Neural crest cell (in vitro differentiated cells): ENCODE measurements around the gene KDF1. TPM values are rescaled to one million over a fixed set of nuclear protein-coding genes. Genes with fewer than 3 reads are reported as not detected.

Source experiments
- DNase-seq: peaks from one replicate; pipeline ENCODE4 v3.0.0; 2021; ENCODE audit warnings: low read depth, mixed read lengths, low spot score
- H3K27ac Mint-ChIP-seq: one replicate; pipeline ENCODE4 v1.8.0; 2021; ENCODE audit warnings: mild to moderate bottlenecking, mixed read lengths; ENCODE audit not compliant: unreplicated experiment
- H3K27me3 Mint-ChIP-seq: 2 replicates; pipeline ENCODE4 v1.8.0; 2021; ENCODE audit warnings: low read depth, mild to moderate bottlenecking, mixed read lengths
- H3K36me3 Mint-ChIP-seq: 2 replicates; pipeline ENCODE4 v1.8.0; 2021; ENCODE audit warnings: low read depth, mild to moderate bottlenecking, mixed read lengths
- H3K4me1 Mint-ChIP-seq: 2 replicates; pipeline ENCODE4 v1.8.0; 2021; ENCODE audit warnings: mixed read lengths
- H3K4me3 Mint-ChIP-seq: one replicate; pipeline ENCODE4 v1.8.0; 2021; ENCODE audit warnings: mild to moderate bottlenecking, mixed read lengths
- H3K9me3 Mint-ChIP-seq: 2 replicates; pipeline ENCODE4 v1.8.0; 2021; ENCODE audit warnings: mixed read lengths
- CTCF ChIP-seq: fragments of 200-600 bp; sonication (generic); conservative IDR thresholded peaks from 2 replicates; pipeline ENCODE4 v1.5.0; 2021; ENCODE audit warnings: antibody characterized with exemption, mild to moderate bottlenecking
- total RNA-seq: library from RNA; stranded (reverse); gene quantifications from 2 replicates; pipeline ENCODE4 v1.2.1, GENCODE V29; 2021

KDF1 gene
- total RNA-seq, 1 donor from 2014 or later, result not detected

DNA sequence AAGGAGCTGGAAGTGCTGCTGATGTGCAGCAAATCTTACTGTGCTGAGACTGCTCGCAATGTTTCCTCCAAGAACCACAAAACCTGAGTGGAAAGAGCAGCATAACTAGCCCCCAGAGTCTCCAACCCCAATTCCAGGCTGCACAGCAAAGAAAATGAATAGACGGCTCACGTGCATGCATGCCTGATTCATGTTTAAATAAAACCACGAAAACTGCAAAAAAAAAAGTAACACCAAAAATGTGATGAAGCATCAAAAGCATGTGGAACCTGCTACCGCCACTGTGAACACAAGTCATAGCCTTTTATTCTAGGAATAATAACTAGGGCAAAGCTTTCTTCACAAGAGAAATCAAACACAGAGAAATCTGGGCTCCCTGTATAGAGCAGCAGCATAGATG lies 23.6 kb upstream of the KDF1 start:
- Mint-ChIP-seq H3K9me3 (no peaks in the 10 kb centered on the region), H3K4me1 (no peaks in the 10 kb centered on the region), H3K27me3 (peaks cover 37% of the 10 kb centered on the region), H3K4me3 (no peak overlapping the region), H3K27ac (no peak overlapping the region), H3K36me3 (no peaks in the 10 kb centered on the region)
- DNase-seq, result no peak
- TF ChIP-seq CTCF, result no peak

- Mint-ChIP-seq H3K4me3 (no peak overlapping the region), H3K27me3 (peaks cover 28% of the 10 kb centered on the region), H3K4me1 (no peaks in the 10 kb centered on the region), H3K9me3 (no peaks in the 10 kb centered on the region), H3K36me3 (no peaks in the 10 kb centered on the region), H3K27ac (no peak overlapping the region)
- no peak for TF ChIP-seq CTCF
- no peak for DNase-seq
Observed at GRCh38 chr1:26981146-26981846, 21.0 kb upstream of the KDF1 start.

GRCh38 chr1:26978901-26979300 lies 18.6 kb upstream of the KDF1 start:
- H3K27me3 Mint-ChIP-seq, result peaks cover 9% of the 10 kb centered on the region
- no peaks in the 10 kb centered on the region for H3K4me1 Mint-ChIP-seq
- no peak overlapping the region for H3K4me3 Mint-ChIP-seq
- H3K36me3 Mint-ChIP-seq, result no peaks in the 10 kb centered on the region
- no peaks in the 10 kb centered on the region for H3K9me3 Mint-ChIP-seq
- DNase-seq, result no peak
- H3K27ac Mint-ChIP-seq, result no peak overlapping the region
- no peak for TF ChIP-seq CTCF

DNA sequence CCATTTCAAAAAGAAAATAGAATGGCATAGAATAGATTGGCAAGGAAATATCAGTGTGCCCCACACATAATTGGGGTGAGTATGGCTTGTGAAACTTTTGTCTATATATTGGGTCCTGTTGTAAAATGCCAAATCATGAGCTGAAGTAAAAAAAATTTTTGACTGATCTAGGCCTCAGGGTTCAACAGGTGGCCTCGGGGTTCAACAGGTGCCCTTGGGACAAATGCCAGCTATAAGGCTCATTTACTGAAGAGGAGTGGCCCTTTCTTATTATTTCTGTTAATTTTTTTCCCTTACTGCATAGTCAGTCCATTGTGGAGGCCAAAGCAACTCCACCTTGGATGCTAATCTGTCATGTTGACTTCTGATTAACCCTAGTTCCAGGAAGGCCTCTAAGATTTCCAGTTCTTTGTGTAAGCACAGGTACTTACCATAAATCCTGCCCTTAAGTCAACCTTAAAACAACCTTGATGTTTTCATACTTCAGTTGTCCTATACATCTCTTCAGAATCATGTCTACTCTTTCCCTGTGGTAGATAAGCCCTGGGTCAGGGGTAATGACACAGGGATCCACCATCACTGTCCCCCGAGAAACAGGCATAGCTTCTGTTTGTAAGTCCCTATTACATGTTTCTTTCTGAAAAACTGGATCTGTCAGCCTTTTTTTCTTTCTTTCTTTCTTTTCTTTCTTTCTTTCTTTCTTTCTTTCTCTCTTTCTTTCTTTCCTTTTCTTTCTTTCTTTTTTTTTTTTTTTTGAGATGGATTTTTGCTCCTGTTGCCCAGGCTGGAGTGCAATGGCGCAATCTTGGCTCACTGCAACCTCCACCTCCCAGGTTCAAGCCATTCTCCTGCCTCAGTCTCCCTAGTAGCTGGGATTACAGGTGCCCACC lies 16.6 kb upstream of the KDF1 start:
- Mint-ChIP-seq H3K36me3 (no peaks in the 10 kb centered on the region), H3K4me3 (no peak overlapping the region), H3K4me1 (no peaks in the 10 kb centered on the region), H3K27ac (no peak overlapping the region), H3K9me3 (no peaks in the 10 kb centered on the region), H3K27me3 (peaks cover 4% of the 10 kb centered on the region)
- DNase-seq, result no peak
- TF ChIP-seq CTCF, result no peak

DNA sequence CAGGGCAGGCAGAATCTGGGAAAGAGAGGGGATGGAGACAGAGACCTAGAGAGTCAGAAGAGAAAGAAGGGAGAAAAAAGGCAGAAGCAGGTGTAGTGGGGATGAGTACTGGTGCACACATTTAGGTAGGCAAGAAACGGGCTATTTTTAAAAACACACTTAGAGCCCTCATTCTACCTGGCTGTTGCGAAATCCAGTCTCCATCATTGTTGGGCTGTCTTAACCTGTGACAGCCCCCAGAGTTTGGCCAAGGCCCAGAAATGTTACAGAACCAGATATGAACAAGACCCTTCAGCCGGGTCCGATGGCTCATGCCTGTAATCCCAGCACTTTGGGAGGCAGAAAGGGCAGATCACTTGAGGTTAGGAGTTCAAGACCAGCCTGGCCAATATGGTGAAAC lies 12.6 kb upstream of the KDF1 start:
- no peaks in the 10 kb centered on the region for H3K9me3 Mint-ChIP-seq
- no peak overlapping the region for H3K27ac Mint-ChIP-seq
- no peaks in the 10 kb centered on the region for H3K4me1 Mint-ChIP-seq
- no peaks in the 10 kb centered on the region for H3K36me3 Mint-ChIP-seq
- no peak overlapping the region for H3K4me3 Mint-ChIP-seq
- DNase-seq, result no peak
- H3K27me3 Mint-ChIP-seq, result peaks cover 13% of the 10 kb centered on the region
- TF ChIP-seq CTCF, result no peak
